ENCODE measurements around the gene ATP1B1.

ATP1B1 gene

DNA sequence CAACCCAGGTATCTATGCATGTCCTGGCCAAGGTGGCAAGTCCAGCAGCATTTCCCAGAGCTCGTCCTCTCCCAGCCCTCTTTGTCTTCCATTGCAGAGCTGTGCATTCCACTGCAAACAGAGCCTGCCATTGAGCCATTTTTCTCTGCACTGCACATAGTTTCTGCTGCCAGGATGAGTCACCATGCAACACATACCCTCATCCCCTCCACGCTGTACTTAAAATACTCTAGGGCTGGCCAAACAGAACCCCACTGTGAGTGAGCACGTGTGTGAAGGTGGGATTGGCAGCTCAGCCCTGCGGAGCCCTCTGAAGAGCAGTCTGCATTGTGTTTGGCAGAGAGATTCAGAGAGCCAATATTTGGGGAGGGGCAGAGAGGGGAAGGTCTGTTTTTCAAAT, 3.9 kb upstream of the ATP1B1 start:
- in situ Hi-C loops (cut with HindIII; ENCODE audit: low sequenced_read_pairs): no loop called here
- peak; percentile 88 for DNase-seq (ENCODE audit: low read depth, low spot score)
- H3K4me3 ChIP-seq (ENCODE audit: low read depth, low read length): no peak overlapping the region
- TF ChIP-seq, protein P1, sequence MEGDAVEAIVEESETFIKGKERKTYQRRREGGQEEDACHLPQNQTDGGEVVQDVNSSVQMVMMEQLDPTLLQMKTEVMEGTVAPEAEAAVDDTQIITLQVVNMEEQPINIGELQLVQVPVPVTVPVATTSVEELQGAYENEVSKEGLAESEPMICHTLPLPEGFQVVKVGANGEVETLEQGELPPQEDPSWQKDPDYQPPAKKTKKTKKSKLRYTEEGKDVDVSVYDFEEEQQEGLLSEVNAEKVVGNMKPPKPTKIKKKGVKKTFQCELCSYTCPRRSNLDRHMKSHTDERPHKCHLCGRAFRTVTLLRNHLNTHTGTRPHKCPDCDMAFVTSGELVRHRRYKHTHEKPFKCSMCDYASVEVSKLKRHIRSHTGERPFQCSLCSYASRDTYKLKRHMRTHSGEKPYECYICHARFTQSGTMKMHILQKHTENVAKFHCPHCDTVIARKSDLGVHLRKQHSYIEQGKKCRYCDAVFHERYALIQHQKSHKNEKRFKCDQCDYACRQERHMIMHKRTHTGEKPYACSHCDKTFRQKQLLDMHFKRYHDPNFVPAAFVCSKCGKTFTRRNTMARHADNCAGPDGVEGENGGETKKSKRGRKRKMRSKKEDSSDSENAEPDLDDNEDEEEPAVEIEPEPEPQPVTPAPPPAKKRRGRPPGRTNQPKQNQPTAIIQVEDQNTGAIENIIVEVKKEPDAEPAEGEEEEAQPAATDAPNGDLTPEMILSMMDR (IDR thresholded peaks at IDR 0.05; ENCODE audit: low read depth, low read length): no peak

DNA sequence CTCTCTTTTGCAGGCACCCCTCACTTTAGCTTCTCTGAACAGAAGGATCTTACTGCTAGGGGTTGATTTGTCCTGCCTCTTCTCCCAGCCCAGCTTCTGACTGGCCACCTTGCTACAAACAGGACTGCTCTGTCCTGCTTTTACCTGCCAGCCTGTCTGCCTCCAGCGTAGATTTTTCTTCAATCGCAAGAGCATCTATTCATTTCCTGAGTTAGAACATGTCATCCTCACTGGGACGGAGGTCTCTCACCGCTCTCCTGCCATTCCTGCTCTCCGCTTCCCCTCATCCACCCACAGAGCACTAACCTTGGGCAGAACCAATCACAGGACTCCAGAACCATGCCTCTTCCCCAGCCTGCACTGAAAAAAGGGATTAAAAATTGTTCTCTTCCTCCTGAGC, 3.5 kb upstream of the ATP1B1 start:
- in situ Hi-C loops (cut with HindIII; ENCODE audit: low sequenced_read_pairs): no loop called here
- TF ChIP-seq, protein P1 (IDR thresholded peaks at IDR 0.05; ENCODE audit: low read depth, low read length): no peak
- no peak for DNase-seq (ENCODE audit: low read depth, low spot score)
- no peak overlapping the region for H3K4me3 ChIP-seq (ENCODE audit: low read depth, low read length)

DNA sequence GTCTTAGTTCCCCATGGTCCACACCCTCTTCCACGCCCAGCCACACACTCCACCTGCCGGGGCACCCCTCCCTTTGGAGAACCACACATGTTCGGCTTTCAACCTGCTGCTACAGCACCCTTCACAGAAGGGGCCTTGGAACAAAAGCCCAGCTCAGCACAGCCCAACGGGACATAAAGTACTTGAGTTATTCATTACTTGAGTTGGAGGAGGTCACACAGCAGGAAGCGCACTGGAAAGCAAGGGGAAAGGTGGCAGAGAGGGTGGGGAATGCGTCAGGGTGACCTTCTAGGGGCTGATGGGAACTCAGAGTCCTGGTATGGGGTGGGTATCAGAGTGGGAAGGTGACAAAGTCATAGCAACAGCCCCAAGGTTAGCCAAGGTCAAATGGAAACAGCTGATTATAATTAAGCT, 3.0 kb upstream of the ATP1B1 start:
- no peak overlapping the region for H3K4me3 ChIP-seq (ENCODE audit: low read depth, low read length)
- in situ Hi-C loops (cut with HindIII; ENCODE audit: low sequenced_read_pairs): no loop called here
- no peak for DNase-seq (ENCODE audit: low read depth, low spot score)
- TF ChIP-seq, protein P1 (IDR thresholded peaks at IDR 0.05; ENCODE audit: low read depth, low read length): no peak

DNA sequence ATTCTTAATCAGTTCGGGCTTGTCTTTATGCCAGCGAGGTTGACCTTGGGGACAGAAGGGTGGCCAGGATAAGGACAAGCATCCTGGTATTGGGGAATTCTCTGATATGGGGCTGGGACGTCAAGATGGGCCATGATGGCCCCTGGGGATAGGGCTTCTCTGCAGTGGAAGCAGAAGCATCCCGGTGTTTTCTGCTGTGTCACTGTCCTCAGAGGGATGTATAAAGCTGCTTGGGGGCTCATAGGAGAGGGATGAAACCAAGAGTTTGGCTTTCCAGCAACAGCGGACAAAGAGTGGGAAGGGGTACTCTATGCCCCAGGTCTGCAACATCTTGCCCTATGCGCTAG, 1.4 kb upstream of the ATP1B1 start:
- no peak for DNase-seq (ENCODE audit: low read depth, low spot score)
- in situ Hi-C loops (cut with HindIII; ENCODE audit: low sequenced_read_pairs): no loop called here

DNA sequence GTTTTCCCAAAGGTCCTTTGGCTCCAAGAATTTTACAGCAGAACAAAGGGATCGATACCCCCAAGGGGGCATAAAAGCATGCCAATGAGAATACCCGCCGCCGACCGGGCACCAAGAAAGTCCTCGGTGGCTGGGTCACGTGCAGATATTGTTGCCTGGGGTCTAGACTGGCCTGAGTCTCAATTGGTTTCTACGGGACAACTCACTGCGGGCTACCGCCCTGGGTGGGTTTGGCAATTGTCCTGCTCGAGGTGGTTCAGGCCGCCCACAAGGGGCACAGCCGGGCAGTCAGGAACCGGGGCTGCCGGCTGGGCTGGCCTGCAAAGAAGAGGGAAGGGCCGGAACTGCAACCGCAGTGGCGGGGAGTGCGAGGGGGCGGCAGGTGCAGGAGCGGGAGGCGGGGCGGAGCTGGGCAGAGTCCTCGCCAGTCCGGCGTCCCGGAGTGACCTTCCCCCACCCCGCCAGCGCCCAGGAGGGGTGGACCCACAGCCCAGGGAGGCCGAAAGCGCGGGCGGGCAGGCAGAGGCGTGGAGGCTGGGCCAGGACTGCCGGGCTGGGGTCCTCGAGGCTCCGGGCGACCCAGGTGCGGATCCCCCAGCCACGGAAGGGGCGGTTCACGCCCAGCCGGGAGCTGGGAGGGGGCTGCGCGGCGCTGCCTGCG, 926 bp upstream of the ATP1B1 start:
- in situ Hi-C loops (cut with HindIII; ENCODE audit: low sequenced_read_pairs): no loop called here
- TF ChIP-seq, protein P1 (IDR thresholded peaks at IDR 0.05; ENCODE audit: low read depth, low read length): no peak
- peak; percentile 58 for DNase-seq (ENCODE audit: low read depth, low spot score)
- peak overlapping the region; percentile 57 for H3K4me3 ChIP-seq (ENCODE audit: low read depth, low read length)

More for the DNA sequence above, 1.4 kb upstream of the ATP1B1 start:
- no peak overlapping the region for H3K4me3 ChIP-seq (ENCODE audit: low read depth, low read length)
- TF ChIP-seq, protein P1 (IDR thresholded peaks at IDR 0.05; ENCODE audit: low read depth, low read length): no peak

DNA sequence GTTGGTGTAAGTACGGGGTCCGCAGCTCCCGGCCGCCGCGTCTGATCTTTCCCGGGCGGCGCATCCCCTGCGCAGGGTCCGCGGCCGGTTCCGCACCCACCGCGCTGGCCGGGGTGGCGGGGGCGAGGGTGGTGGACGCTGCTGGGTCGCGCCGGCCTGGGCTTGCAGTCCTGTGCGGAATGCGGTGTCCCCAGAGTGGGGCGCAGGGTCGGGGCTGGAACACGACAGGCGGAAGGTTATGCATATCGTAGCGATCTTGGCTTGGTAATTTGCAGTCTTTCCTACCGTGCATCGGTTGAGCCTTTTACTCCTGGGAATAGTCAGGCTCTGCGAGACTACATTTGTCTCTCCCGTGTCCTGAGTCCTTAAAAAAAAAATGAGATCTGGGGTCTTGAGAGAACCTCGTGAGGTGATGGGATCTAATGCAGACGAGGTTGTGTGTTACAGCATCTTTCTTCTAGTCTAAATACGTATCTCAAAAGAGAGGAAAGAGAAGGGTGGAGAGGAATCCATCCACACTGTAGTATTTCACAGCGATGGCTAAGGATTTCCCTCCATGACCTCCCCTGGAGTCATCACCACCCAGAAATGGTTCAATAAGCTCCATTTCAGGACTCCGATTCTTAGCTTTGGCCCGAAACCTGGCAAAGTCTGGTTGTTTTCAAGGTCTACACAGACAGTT, 572 bp downstream of the ATP1B1 start:
- DNase-seq (ENCODE audit: low read depth, low spot score): peak; percentile 46
- peak overlapping the region; percentile 57 for H3K4me3 ChIP-seq (ENCODE audit: low read depth, low read length)
- TF ChIP-seq, protein P1 (IDR thresholded peaks at IDR 0.05; ENCODE audit: low read depth, low read length): no peak
- in situ Hi-C loops (cut with HindIII; ENCODE audit: low sequenced_read_pairs): no loop called here

All from astrocyte of the spinal cord (primary cell).